K562 (cell line): ENCODE data around the gene LMNA. TPM values are rescaled to one million over a fixed set of nuclear protein-coding genes. Genes with fewer than 3 reads are reported as not detected.

Experiments used
- BRD4 ChIP-seq: fragments of 200-600 bp; sonication (generic); IDR thresholded peaks from 2 replicates; pipeline ENCODE4 v1.6.1; 2017; ENCODE audit warnings: inconsistent platforms
- C11orf30 ChIP-seq: fragments of 450-650 bp; IDR thresholded peaks from 2 replicates; pipeline ENCODE4 v1.6.1; 2016; ENCODE audit warnings: low read depth, mild to moderate bottlenecking
- CREB1 ChIP-seq, 2 experiments: sonication (generic) in 1 of 2; formaldehyde crosslinking in 1 of 2; IDR thresholded peaks; 2 replicates each; pipeline versions ENCODE4 v1.6.1 to v1.8.0; 2012 to 2022; ENCODE audit warnings: inconsistent platforms in 1 of 2, mild to moderate bottlenecking in 1 of 2, missing genetic modification reagents in 1 of 2, moderate library complexity in 1 of 2
- GTF2F1 ChIP-seq: IDR thresholded peaks from 2 replicates; pipeline ENCODE4 v1.6.1; 2011; ENCODE audit warnings: low read depth, low read length, improper control_type of control experiment
- IRF2 ChIP-seq: sonication (generic); formaldehyde crosslinking; IDR thresholded peaks from 2 replicates; pipeline ENCODE4 v1.8.1; 2022; ENCODE audit warnings: mild to moderate bottlenecking, missing genetic modification reagents
- KAT8 ChIP-seq: fragments of 450-650 bp; IDR thresholded peaks from 2 replicates; pipeline ENCODE4 v1.6.1; 2016; ENCODE audit warnings: low read depth, mild to moderate bottlenecking
- KLF10 ChIP-seq: fragments of 250-450 bp; sonication (Bioruptor Pico); IDR thresholded peaks from 2 replicates; pipeline ENCODE4 v1.6.1; 2021; ENCODE audit warnings: matching md5 sums
- NELFE ChIP-seq: IDR thresholded peaks from 2 replicates; pipeline ENCODE4 v1.6.1; 2011; ENCODE audit warnings: mild to moderate bottlenecking; ENCODE audit not compliant: insufficient read depth, insufficient read length
- NFE2L1 ChIP-seq: fragments of 450-650 bp; IDR thresholded peaks from 2 replicates; pipeline ENCODE4 v1.6.1; 2016; ENCODE audit warnings: missing genetic modification characterization, low read depth, mild to moderate bottlenecking, missing compliant biosample characterization, moderate library complexity, borderline replicate concordance
- OTX1 ChIP-seq: fragments of 450-650 bp; formaldehyde crosslinking; IDR thresholded peaks from 2 replicates; pipeline ENCODE4 v1.4.0; 2022; ENCODE audit warnings: mild to moderate bottlenecking
- POU5F1 ChIP-seq: fragments of 150-350 bp; IDR thresholded peaks from 2 replicates; pipeline ENCODE4 v1.6.1; 2014; ENCODE audit warnings: borderline replicate concordance, low read length, low read depth, mild to moderate bottlenecking; ENCODE audit not compliant: partially characterized antibody
- SNIP1 ChIP-seq: fragments of 450-650 bp; IDR thresholded peaks from 2 replicates; pipeline ENCODE4 v1.7.1; 2017; ENCODE audit warnings: low read depth, mild to moderate bottlenecking
- SOX6 ChIP-seq: fragments of 450-650 bp; IDR thresholded peaks from 2 replicates; pipeline ENCODE4 v1.6.1; 2014; ENCODE audit warnings: mild to moderate bottlenecking
- SRSF9 ChIP-seq: fragments of 200-400 bp; formaldehyde crosslinking; IDR thresholded peaks from 2 replicates; pipeline ENCODE4 v1.6.1; 2017; ENCODE audit warnings: low read depth, low read length, borderline replicate concordance
- TARDBP ChIP-seq: fragments of 450-650 bp; IDR thresholded peaks from 2 replicates; pipeline ENCODE4 v1.6.1; 2016
- polyA plus RNA-seq, 8 experiments: library from polyadenylated mRNA; depleted of rRNA in 4 of 8; stranded (reverse) in 5 of 8; unstranded in 3 of 8; fragments of >200 nt; fragmentation: Nextera tagmentation in 2 of 8; fragmentation: Illumina TruSeq in 1 of 8; extraction: Ambion mirVana in 2 of 8; extraction: Trizol in 1 of 8; gene quantifications; 2 replicates each; pipeline versions ENCODE4 v1.2.1 to v1.2.3, GENCODE V29; 2011 to 2014; ENCODE audit warnings: inconsistent platforms in 1 of 8, missing spikeins in 1 of 8
- total RNA-seq, 7 experiments: library from RNA; depleted of rRNA in 6 of 7; stranded (reverse); fragments of >200 nt in 6 of 7; fragmentation: Illumina TruSeq in 2 of 7; extraction: Trizol in 2 of 7; gene quantifications; 2 replicates each; pipeline versions ENCODE4 v1.2.1 to v1.2.3, GENCODE V29; 2011 to 2021; ENCODE audit warnings: low replicate concordance in 1 of 7
- TF ChIP-seq, protein P1 (sequence below): fragments of 250-450 bp; sonication (Bioruptor Pico); IDR thresholded peaks from 2 replicates; pipeline ENCODE4 v1.4.0; 2020; ENCODE audit warnings: mild to moderate bottlenecking, moderate library complexity, borderline replicate concordance
- TF ChIP-seq, protein P2 (sequence below): sonication (generic); IDR thresholded peaks from 2 replicates; pipeline ENCODE4 v1.6.1; 2016
- TF ChIP-seq, protein P3 (sequence below): fragments of 250-450 bp; sonication (Bioruptor Pico); IDR thresholded peaks from 2 replicates; pipeline ENCODE4 v1.5.1; 2021; ENCODE audit warnings: mild to moderate bottlenecking
- TF ChIP-seq, protein P4 (sequence below): fragments of 450-650 bp; formaldehyde crosslinking; conservative IDR thresholded peaks from 2 replicates; pipeline ENCODE4 v1.4.0; 2022; ENCODE audit warnings: mild to moderate bottlenecking, missing genetic modification characterization
- TF ChIP-seq, protein P5 (sequence below): sonication (generic); formaldehyde crosslinking; IDR thresholded peaks from 2 replicates; pipeline ENCODE4 v1.8.1; 2023; ENCODE audit warnings: mild to moderate bottlenecking, missing genetic modification reagents

Gene LMNA
- total and polyA plus RNA-seq, 9 of the 15 experiments (the other 6 are each of a cell fraction or from before 2014, with no cell fraction given), result 1.00 to 347 (median 88.2) TPM

DNA sequence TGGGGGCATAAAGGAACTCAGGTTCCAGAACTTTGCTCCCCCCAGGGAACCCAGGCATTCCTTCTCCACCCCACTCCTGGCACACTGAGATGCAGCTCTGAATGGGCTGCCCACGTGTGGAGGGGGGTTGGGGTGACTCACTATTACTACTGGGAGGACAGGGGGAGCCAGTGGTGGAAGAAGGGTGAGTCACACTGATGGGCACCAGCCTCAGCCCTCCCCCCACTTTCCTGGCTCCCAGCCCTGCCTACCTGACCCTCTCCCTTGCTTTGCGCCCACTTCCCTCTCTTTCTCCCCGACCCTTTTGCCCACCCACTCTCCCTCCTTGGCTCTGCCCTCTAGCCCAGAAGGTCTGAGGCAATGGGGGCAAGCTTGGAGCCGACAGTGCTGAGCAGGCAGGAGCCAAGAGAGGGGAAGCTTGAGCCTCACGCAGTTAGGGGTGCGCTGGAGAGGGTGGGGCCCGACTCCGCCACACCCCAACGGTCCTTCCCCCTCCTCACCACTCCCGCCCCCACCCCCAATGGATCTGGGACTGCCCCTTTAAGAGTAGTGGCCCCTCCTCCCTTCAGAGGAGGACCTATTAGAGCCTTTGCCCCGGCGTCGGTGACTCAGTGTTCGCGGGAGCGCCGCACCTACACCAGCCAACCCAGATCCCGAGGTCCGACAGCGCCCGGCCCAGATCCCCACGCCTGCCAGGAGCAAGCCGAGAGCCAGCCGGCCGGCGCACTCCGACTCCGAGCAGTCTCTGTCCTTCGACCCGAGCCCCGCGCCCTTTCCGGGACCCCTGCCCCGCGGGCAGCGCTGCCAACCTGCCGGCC, at the start of gene LMNA (continued):
- TF ChIP-seq, protein P1, sequence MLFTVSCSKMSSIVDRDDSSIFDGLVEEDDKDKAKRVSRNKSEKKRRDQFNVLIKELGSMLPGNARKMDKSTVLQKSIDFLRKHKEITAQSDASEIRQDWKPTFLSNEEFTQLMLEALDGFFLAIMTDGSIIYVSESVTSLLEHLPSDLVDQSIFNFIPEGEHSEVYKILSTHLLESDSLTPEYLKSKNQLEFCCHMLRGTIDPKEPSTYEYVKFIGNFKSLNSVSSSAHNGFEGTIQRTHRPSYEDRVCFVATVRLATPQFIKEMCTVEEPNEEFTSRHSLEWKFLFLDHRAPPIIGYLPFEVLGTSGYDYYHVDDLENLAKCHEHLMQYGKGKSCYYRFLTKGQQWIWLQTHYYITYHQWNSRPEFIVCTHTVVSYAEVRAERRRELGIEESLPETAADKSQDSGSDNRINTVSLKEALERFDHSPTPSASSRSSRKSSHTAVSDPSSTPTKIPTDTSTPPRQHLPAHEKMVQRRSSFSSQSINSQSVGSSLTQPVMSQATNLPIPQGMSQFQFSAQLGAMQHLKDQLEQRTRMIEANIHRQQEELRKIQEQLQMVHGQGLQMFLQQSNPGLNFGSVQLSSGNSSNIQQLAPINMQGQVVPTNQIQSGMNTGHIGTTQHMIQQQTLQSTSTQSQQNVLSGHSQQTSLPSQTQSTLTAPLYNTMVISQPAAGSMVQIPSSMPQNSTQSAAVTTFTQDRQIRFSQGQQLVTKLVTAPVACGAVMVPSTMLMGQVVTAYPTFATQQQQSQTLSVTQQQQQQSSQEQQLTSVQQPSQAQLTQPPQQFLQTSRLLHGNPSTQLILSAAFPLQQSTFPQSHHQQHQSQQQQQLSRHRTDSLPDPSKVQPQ (CRISPR knock-in tag), result no peak
- TF ChIP-seq SRSF9 (no peak), SNIP1 (no peak), NELFE (no peak), KAT8 (no peak), CREB1 (IDR thresholded peaks at IDR 0.05) (peak; percentile 46; the same call in 1 of the 2 replicates), CREB1 (CRISPR knock-in tag; IDR thresholded peaks at IDR 0.05) (no peak; the same call in 1 of the 2 replicates), BRD4 (0 out of 2 replicates have a peak, but pooled peaks have one; percentile 60), C11orf30 (peak; percentile 33; the same call in 1 of the 2 replicates), KLF10 (CRISPR knock-in tag) (no peak), TARDBP (no peak), IRF2 (CRISPR knock-in tag) (no peak), NFE2L1 (no peak), OTX1 (CRISPR knock-in tag) (peak; percentile 59; the same call in 1 of the 2 replicates), POU5F1 (no peak), GTF2F1 (no peak), SOX6 (no peak)
- TF ChIP-seq, protein P2, sequence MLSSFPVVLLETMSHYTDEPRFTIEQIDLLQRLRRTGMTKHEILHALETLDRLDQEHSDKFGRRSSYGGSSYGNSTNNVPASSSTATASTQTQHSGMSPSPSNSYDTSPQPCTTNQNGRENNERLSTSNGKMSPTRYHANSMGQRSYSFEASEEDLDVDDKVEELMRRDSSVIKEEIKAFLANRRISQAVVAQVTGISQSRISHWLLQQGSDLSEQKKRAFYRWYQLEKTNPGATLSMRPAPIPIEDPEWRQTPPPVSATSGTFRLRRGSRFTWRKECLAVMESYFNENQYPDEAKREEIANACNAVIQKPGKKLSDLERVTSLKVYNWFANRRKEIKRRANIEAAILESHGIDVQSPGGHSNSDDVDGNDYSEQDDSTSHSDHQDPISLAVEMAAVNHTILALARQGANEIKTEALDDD, result no peak
- TF ChIP-seq, protein P3, sequence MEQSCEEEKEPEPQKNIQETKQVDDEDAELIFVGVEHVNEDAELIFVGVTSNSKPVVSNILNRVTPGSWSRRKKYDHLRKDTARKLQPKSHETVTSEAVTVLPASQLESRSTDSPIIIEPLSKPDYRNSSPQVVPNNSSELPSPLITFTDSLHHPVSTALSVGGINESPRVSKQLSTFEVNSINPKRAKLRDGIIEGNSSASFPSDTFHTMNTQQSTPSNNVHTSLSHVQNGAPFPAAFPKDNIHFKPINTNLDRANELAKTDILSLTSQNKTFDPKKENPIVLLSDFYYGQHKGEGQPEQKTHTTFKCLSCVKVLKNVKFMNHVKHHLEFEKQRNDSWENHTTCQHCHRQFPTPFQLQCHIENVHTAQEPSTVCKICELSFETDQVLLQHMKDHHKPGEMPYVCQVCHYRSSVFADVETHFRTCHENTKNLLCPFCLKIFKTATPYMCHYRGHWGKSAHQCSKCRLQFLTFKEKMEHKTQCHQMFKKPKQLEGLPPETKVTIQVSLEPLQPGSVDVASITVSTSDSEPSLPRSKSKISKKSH (CRISPR knock-in tag), result no peak
- TF ChIP-seq, protein P4, sequence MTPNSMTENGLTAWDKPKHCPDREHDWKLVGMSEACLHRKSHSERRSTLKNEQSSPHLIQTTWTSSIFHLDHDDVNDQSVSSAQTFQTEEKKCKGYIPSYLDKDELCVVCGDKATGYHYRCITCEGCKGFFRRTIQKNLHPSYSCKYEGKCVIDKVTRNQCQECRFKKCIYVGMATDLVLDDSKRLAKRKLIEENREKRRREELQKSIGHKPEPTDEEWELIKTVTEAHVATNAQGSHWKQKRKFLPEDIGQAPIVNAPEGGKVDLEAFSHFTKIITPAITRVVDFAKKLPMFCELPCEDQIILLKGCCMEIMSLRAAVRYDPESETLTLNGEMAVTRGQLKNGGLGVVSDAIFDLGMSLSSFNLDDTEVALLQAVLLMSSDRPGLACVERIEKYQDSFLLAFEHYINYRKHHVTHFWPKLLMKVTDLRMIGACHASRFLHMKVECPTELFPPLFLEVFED (CRISPR knock-in tag), result peak; percentile 78; the same call in 1 of the 2 replicates
- TF ChIP-seq, protein P5, sequence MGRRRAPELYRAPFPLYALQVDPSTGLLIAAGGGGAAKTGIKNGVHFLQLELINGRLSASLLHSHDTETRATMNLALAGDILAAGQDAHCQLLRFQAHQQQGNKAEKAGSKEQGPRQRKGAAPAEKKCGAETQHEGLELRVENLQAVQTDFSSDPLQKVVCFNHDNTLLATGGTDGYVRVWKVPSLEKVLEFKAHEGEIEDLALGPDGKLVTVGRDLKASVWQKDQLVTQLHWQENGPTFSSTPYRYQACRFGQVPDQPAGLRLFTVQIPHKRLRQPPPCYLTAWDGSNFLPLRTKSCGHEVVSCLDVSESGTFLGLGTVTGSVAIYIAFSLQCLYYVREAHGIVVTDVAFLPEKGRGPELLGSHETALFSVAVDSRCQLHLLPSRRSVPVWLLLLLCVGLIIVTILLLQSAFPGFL, result no peak
